K562 (cell line): Measurements from ENCODE around the gene LMO2. TPM values are rescaled to one million over a fixed set of nuclear protein-coding genes. Genes with fewer than 3 reads are reported as not detected.

ENCODE experiments used
- ATAC-seq: fragments of 200-7000 bp; cut with Tn5 transposase; 3 replicates; pipeline ENCODE4 v1.9.1; 2020; ENCODE audit warnings: moderate library complexity
- BruUV-seq: library from RNA; stranded (reverse); fragments of 400-500 nt; replicated peaks from 2 replicates; lab custom pipeline; 2021; lab: Mats Ljungman, UMichigan
- CTCF ChIA-PET: fragments of 300-600 bp; formaldehyde crosslinking; extraction: SDS; loops from one replicate; lab custom pipeline; 2021; ENCODE audit warnings: low intra/inter-chr PET ratio; lab: Yijun Ruan, JAX
- POLR2A ChIA-PET: fragments of 300-600, 350-650 bp; sonication (Branson Sonifier 250); formaldehyde crosslinking; extraction: SDS; loops from one replicate; lab custom pipeline; 2021; ENCODE audit warnings: antibody characterized with exemption, inconsistent platforms; lab: Yijun Ruan, JAX
- DNase-seq, 4 experiments: peaks; one replicate each; pipeline versions ENCODE4 v3.0.0 to v3.0.0-alpha.2; 2011 to 2018; ENCODE audit warnings: low spot score in 3 of 4, mixed read lengths in 3 of 4; ENCODE audit errors: extremely low read depth in 1 of 4
- FAIRE-seq: peaks from 2 replicates; lab custom pipeline; 2011; peaks lifted over from hg19 to GRCh38; lab: Jason Lieb, UNC
- H2AFZ ChIP-seq: 2 replicates; pipeline ENCODE4 v1.6.0; 2011; ENCODE audit warnings: low read depth, low read length, control low read depth, inconsistent platforms
- H3K27ac ChIP-seq: fragments of 200-600 bp; 3 replicates; pipeline ENCODE4 v1.8.0; 2011; ENCODE audit warnings: low read depth, mild to moderate bottlenecking, control low read depth, inconsistent platforms, low read length, moderate library complexity, mixed read lengths; ENCODE audit errors: extremely low read depth
- H3K27me3 ChIP-seq, 2 experiments: fragments of 300-600 bp in 1 of 2; 2 replicates in 1 of 2; 3 replicates in 1 of 2; pipeline versions ENCODE4 v1.6.0 to v1.8.0; 2011; ENCODE audit warnings: inconsistent platforms in 2 of 2, low read length in 2 of 2, mild to moderate bottlenecking in 1 of 2, mixed read lengths in 1 of 2, moderate library complexity in 1 of 2; ENCODE audit not compliant: control insufficient read depth in 2 of 2, insufficient read depth in 2 of 2
- H3K36me3 ChIP-seq: fragments of 300-600 bp; 3 replicates; pipeline ENCODE4 v1.8.0; 2011; ENCODE audit warnings: mild to moderate bottlenecking, low read length, inconsistent platforms; ENCODE audit not compliant: control insufficient read depth, insufficient read depth
- H3K4me1 ChIP-seq, 2 experiments: fragments of 200-600 bp in 1 of 2; replicated peaks in 1 of 2; 2 replicates in 1 of 2; 3 replicates in 1 of 2; pipeline versions ENCODE4 v1.5.1 to v1.8.0; 2011; ENCODE audit warnings: inconsistent platforms in 2 of 2, low read length in 2 of 2, mild to moderate bottlenecking in 1 of 2, mixed read lengths in 1 of 2, moderate library complexity in 1 of 2; ENCODE audit not compliant: control insufficient read depth in 2 of 2, insufficient read depth in 2 of 2
- H3K4me2 ChIP-seq: 2 replicates; pipeline ENCODE4 v1.6.1; 2011; ENCODE audit warnings: low read length, control low read depth, inconsistent platforms, mixed read lengths; ENCODE audit not compliant: insufficient read depth
- H3K4me3 ChIP-seq: fragments of 200-600 bp; sonication (generic), shearing (Covaris generic); 2 replicates; pipeline ENCODE4 v1.5.1; 2016; ENCODE audit warnings: control low read depth, inconsistent platforms
- H3K79me2 ChIP-seq: fragments of 200-600 bp; 3 replicates; pipeline ENCODE4 v1.8.0; 2011; ENCODE audit warnings: low read length, inconsistent platforms; ENCODE audit not compliant: control insufficient read depth, insufficient read depth
- H3K9ac ChIP-seq, 2 experiments: 2 replicates each; pipeline versions ENCODE4 v1.6.0 to v1.6.1; 2011; ENCODE audit warnings: low read depth in 2 of 2, low read length in 2 of 2, control low read depth in 1 of 2, inconsistent platforms in 1 of 2, mild to moderate bottlenecking in 1 of 2, mixed read lengths in 1 of 2; ENCODE audit not compliant: insufficient read depth in 1 of 2
- H3K9me1 ChIP-seq: one replicate; pipeline ENCODE4 v1.6.0; 2011; ENCODE audit warnings: inconsistent platforms, mild to moderate bottlenecking, low read length, moderate library complexity; ENCODE audit not compliant: control insufficient read depth, insufficient read depth
- H3K9me3 ChIP-seq: replicated peaks from 2 replicates; pipeline ENCODE4 v1.5.1; 2011; ENCODE audit warnings: low read depth, low read length, inconsistent platforms; ENCODE audit not compliant: control insufficient read depth, insufficient read depth
- H4K20me1 ChIP-seq: replicated peaks from 2 replicates; pipeline ENCODE4 v1.6.1; 2011; ENCODE audit warnings: low read length, inconsistent platforms, mixed read lengths; ENCODE audit not compliant: control insufficient read depth, insufficient read depth
- ARID1B ChIP-seq: fragments of 450-650 bp; IDR thresholded peaks from 2 replicates; pipeline ENCODE4 v1.6.1; 2016; ENCODE audit warnings: antibody characterized with exemption, mild to moderate bottlenecking, inconsistent platforms
- ARID3B ChIP-seq: fragments of 250-450 bp; sonication (Bioruptor Pico); IDR thresholded peaks from 2 replicates; pipeline ENCODE4 v1.4.0; 2020; ENCODE audit warnings: borderline replicate concordance
- CBFA2T3 ChIP-seq: fragments of 450-650 bp; IDR thresholded peaks from 2 replicates; pipeline ENCODE4 v1.6.1; 2017
- CEBPB ChIP-seq: fragments of 450-650 bp; IDR thresholded peaks from 2 replicates; pipeline ENCODE4 v1.6.1; 2016; ENCODE audit warnings: missing genetic modification characterization, missing compliant biosample characterization
- CTBP1 ChIP-seq: fragments of 450-650 bp; IDR thresholded peaks from 2 replicates; pipeline ENCODE4 v1.6.1; 2016; ENCODE audit warnings: borderline replicate concordance
- ELF4 ChIP-seq: fragments of 450-650 bp; formaldehyde crosslinking; IDR thresholded peaks from 2 replicates; pipeline ENCODE4 v1.4.0; 2022; ENCODE audit warnings: missing genetic modification characterization
- FOXP1 ChIP-seq: sonication (generic); formaldehyde crosslinking; IDR thresholded peaks from 2 replicates; pipeline ENCODE4 v1.8.0; 2022; ENCODE audit warnings: mild to moderate bottlenecking, missing genetic modification reagents
- IFI16 ChIP-seq: fragments of 250-450 bp; sonication (Bioruptor Pico); IDR thresholded peaks from 2 replicates; pipeline ENCODE4 v2.1.2; 2022; ENCODE audit warnings: mild to moderate bottlenecking, inconsistent platforms
- MTF1 ChIP-seq: fragments of 250-450 bp; sonication (Bioruptor Pico); IDR thresholded peaks from 2 replicates; pipeline ENCODE4 v1.9.0; 2021; ENCODE audit warnings: moderate library complexity, mild to moderate bottlenecking, inconsistent platforms, borderline replicate concordance
- TCF3 ChIP-seq: sonication (generic); formaldehyde crosslinking; IDR thresholded peaks from 2 replicates; pipeline ENCODE4 v1.4.0; 2020; ENCODE audit warnings: mild to moderate bottlenecking, missing genetic modification reagents
- ZBTB26 ChIP-seq: fragments of 450-650 bp; formaldehyde crosslinking; IDR thresholded peaks from 2 replicates; pipeline ENCODE4 v1.4.0; 2022; ENCODE audit warnings: missing genetic modification characterization
- ZKSCAN8 ChIP-seq: fragments of 200-800 bp; sonication (Bioruptor generic); IDR thresholded peaks from 2 replicates; pipeline ENCODE4 v1.6.1; 2016; ENCODE audit warnings: missing genetic modification characterization, missing compliant biosample characterization
- ZNF408 ChIP-seq: fragments of 250-450 bp; sonication (Bioruptor Pico); IDR thresholded peaks from 2 replicates; pipeline ENCODE4 v1.4.0; 2020; ENCODE audit warnings: low read depth, mild to moderate bottlenecking, moderate library complexity
- ZNF507 ChIP-seq: conservative IDR thresholded peaks from 2 replicates; pipeline ENCODE4 v1.6.1; 2017; ENCODE audit warnings: missing genetic modification characterization, missing compliant biosample characterization
- ZNF518B ChIP-seq: fragments of 250-450 bp; sonication (Bioruptor Pico); IDR thresholded peaks from 2 replicates; pipeline ENCODE4 v1.5.0; 2021; ENCODE audit warnings: mild to moderate bottlenecking, moderate library complexity
- WGBS: fragments of 100-300 bp; shearing (Covaris generic); methylation state at CpG from one replicate; pipeline ENCODE4 v1.1.6; 2016; ENCODE audit warnings: low coverage, mixed read lengths; ENCODE audit not compliant: insufficient coverage; ENCODE audit errors: missing lambda C conversion rate; 5-methylcytosine and 5-hydroxymethylcytosine counted together
- in situ Hi-C: fragments of 300-500 bp; cut with MboI; formaldehyde crosslinking; loops from 4 replicates; pipeline ENCODE4 v1.15.0; 2018; ENCODE audit warnings: inconsistent platforms, mixed read lengths
- intact Hi-C: fragments of 100-400 bp; cut with micrococcal nuclease; formaldehyde crosslinking; loops from 2 replicates; pipeline ENCODE4 v1.14.2; 2022
- polyA plus RNA-seq, 8 experiments: library from polyadenylated mRNA; depleted of rRNA in 4 of 8; stranded (reverse) in 5 of 8; unstranded in 3 of 8; fragments of >200 nt; fragmentation: Nextera tagmentation in 2 of 8; fragmentation: Illumina TruSeq in 1 of 8; extraction: Ambion mirVana in 2 of 8; extraction: Trizol in 1 of 8; gene quantifications; 2 replicates each; pipeline versions ENCODE4 v1.2.1 to v1.2.3, GENCODE V29; 2011 to 2014; ENCODE audit warnings: inconsistent platforms in 1 of 8, missing spikeins in 1 of 8
- total RNA-seq, 7 experiments: library from RNA; depleted of rRNA in 6 of 7; stranded (reverse); fragments of >200 nt in 6 of 7; fragmentation: Illumina TruSeq in 2 of 7; extraction: Trizol in 2 of 7; gene quantifications; 2 replicates each; pipeline versions ENCODE4 v1.2.1 to v1.2.3, GENCODE V29; 2011 to 2021; ENCODE audit warnings: low replicate concordance in 1 of 7

Gene LMO2
- total and polyA plus RNA-seq, 9 of the 15 experiments (the other 6 are each of a cell fraction or from before 2014, with no cell fraction given), result 6.9 to 126 (median 91.5) TPM

GRCh38 chr11:33881651-33882503 lies 10.0 kb downstream of the LMO2 start:
- peaks cover 19 to 52% of the 10 kb centered on the region in 2 experiments; a peak in 3 of 5 replicates for H3K4me1 ChIP-seq
- H3K27me3 ChIP-seq, result no peaks in the 10 kb centered on the region; a peak in 1 of 5 replicates
- H3K9ac ChIP-seq, result peak overlapping the region; percentile 32 to 60; a peak in 3 of 4 replicates
- DNase-seq, result peak; percentile 51 to 71 (median 64)
- ChIA-PET POLR2A (interaction anchor here (0.6 to 4.4 kb wide), 6 partner anchors 9 to 59 kb away, joined by 3 to 38 read pairs (median 6); partner anchors contain the start of gene LMO2), CTCF (no interaction called here)
- H3K27ac ChIP-seq, result peak overlapping the region; percentile 58
- no TSS peak for BruUV-seq
- H3K4me3 ChIP-seq, result peak overlapping the region; percentile 16
- peaks cover 3% of the 10 kb centered on the region; the same call in 2 of the 3 replicates for H3K36me3 ChIP-seq
- no peaks in the 10 kb centered on the region for H4K20me1 ChIP-seq
- no peak for FAIRE-seq
- H3K9me3 ChIP-seq, result no peaks in the 10 kb centered on the region
- no peaks in the 10 kb centered on the region for H3K9me1 ChIP-seq
- peaks cover 49% of the 10 kb centered on the region for H3K79me2 ChIP-seq
- H3K4me2 ChIP-seq, result peak overlapping the region; percentile 83
- intact Hi-C loops (no loop called here), in situ Hi-C loops (no loop called here)
- H2AFZ ChIP-seq, result peak overlapping the region; percentile 82
- ATAC-seq, result peak; percentile 3; the same call in 1 of the 3 replicates
- WGBS, result 12% methylated on average over 11 of the region's 11 CpGs
- TF ChIP-seq ZNF507 (tag) (no peak), ZNF408 (CRISPR knock-in tag) (no peak), ZKSCAN8 (no peak), IFI16 (no peak), CTBP1 (0 out of 2 replicates have a peak, but pooled peaks have one; percentile 14), ELF4 (CRISPR knock-in tag) (no peak), TCF3 (0 out of 2 replicates have a peak, but pooled peaks have one; percentile 9), ARID3B (CRISPR knock-in tag) (no peak), ZBTB26 (no peak), ARID1B (peak; percentile 34), MTF1 (CRISPR knock-in tag) (no peak), FOXP1 (CRISPR knock-in tag) (no peak), ZNF518B (CRISPR knock-in tag) (no peak), CEBPB (tag) (no peak), CBFA2T3 (peak; percentile 42; the same call in 1 of the 2 replicates)
